ENCODE data around the gene LIN7B.

LIN7B gene

GRCh38 chr19:49106648-49107135 lies 7.5 kb upstream of the LIN7B start:
- TF ChIP-seq CTCF (IDR thresholded peaks at IDR 0.05; ENCODE audit: control insufficient read depth, extremely low read depth, insufficient read depth): peak; percentile 73
- DNase-seq (ENCODE audit: low read depth): no peak
- no peak overlapping the region for H3K4me3 ChIP-seq (ENCODE audit: low read depth, low read length)

- TF ChIP-seq CTCF (IDR thresholded peaks at IDR 0.05; ENCODE audit: control insufficient read depth, extremely low read depth, insufficient read depth): no peak
- no peak for DNase-seq (ENCODE audit: low read depth)
Observed at GRCh38 chr19:49107625-49108459, 6.3 kb upstream of the LIN7B start.

GRCh38 chr19:49109051-49109450 lies 5.1 kb upstream of the LIN7B start:
- no peak overlapping the region for H3K4me3 ChIP-seq (ENCODE audit: low read depth, low read length)
- TF ChIP-seq CTCF (IDR thresholded peaks at IDR 0.05; ENCODE audit: control insufficient read depth, extremely low read depth, insufficient read depth): no peak
- DNase-seq (ENCODE audit: low read depth): no peak

More at GRCh38 chr19:49107625-49108459, 6.3 kb upstream of the LIN7B start:
- no peak overlapping the region for H3K4me3 ChIP-seq (ENCODE audit: low read depth, low read length)

GRCh38 chr19:49109569-49110233 lies 4.5 kb upstream of the LIN7B start:
- no peak for TF ChIP-seq CTCF (IDR thresholded peaks at IDR 0.05; ENCODE audit: control insufficient read depth, extremely low read depth, insufficient read depth)
- DNase-seq (ENCODE audit: low read depth): no peak

GRCh38 chr19:49110567-49110966 lies 3.6 kb upstream of the LIN7B start:
- no peak for DNase-seq (ENCODE audit: low read depth)
- no peak for TF ChIP-seq CTCF (IDR thresholded peaks at IDR 0.05; ENCODE audit: control insufficient read depth, extremely low read depth, insufficient read depth)
- no peak overlapping the region for H3K4me3 ChIP-seq (ENCODE audit: low read depth, low read length)

More at GRCh38 chr19:49109569-49110233, 4.5 kb upstream of the LIN7B start:
- H3K4me3 ChIP-seq (ENCODE audit: low read depth, low read length): no peak overlapping the region

- DNase-seq (ENCODE audit: low read depth): no peak
- TF ChIP-seq CTCF (IDR thresholded peaks at IDR 0.05; ENCODE audit: control insufficient read depth, extremely low read depth, insufficient read depth): no peak
- no peak overlapping the region for H3K4me3 ChIP-seq (ENCODE audit: low read depth, low read length)
Observed at GRCh38 chr19:49111218-49111998, 2.8 kb upstream of the LIN7B start.

Measured in LNCaP clone FGC (cell line).